NCI-H2081 treated with DMSO at 0.1 percent for 48 hours (cell line): ENCODE data around the gene PTPRU.
"Not testable (repeated sequence)": the region's sequence is repeated elsewhere in the genome, so short reads cannot be mapped to it uniquely, and the experiment has no call there.

Source experiments
- DNase-seq: peaks from one replicate; lab custom pipeline; 2025; lab: John Stamatoyannopoulos, UW

The PTPRU gene

GRCh38 chr1:29290414-29290985 is 54.2 kb downstream of the PTPRU start:
- no peak for DNase-seq

- DNase-seq, result no peak
Observed at GRCh38 chr1:29291756-29292155, 55.4 kb downstream of the PTPRU start.

GRCh38 chr1:29292344-29292743 is 56.0 kb downstream of the PTPRU start:
- no peak for DNase-seq

GRCh38 chr1:29297450-29297849 is 61.1 kb downstream of the PTPRU start:
- DNase-seq, result no peak

GRCh38 chr1:29298246-29298645 is 61.9 kb downstream of the PTPRU start:
- DNase-seq, result no peak

DNA sequence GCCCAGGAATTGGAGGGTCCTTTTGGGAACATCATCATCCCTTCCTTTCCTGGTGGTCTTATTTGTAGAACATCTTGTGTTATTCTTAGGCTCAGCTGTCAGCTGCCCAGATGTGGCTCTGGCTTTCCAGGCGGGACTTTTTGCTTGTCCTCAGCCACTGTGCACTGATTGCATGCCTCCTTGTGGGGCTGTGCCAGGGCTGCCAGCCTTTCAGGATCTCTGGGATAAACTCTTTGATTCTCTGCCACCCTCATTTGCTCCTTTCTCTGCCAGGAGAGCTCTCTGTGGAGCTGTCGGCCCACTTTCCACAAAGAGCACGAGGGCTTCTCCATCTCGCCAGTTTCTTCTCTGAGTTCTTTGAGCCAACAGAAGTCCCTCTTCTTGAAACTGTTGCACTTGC is 63.1 kb downstream of the PTPRU start:
- DNase-seq, result no peak

- DNase-seq, result not testable (repeated sequence)
Observed at GRCh38 chr1:29301732-29302131, 65.4 kb downstream of the PTPRU start.

DNA sequence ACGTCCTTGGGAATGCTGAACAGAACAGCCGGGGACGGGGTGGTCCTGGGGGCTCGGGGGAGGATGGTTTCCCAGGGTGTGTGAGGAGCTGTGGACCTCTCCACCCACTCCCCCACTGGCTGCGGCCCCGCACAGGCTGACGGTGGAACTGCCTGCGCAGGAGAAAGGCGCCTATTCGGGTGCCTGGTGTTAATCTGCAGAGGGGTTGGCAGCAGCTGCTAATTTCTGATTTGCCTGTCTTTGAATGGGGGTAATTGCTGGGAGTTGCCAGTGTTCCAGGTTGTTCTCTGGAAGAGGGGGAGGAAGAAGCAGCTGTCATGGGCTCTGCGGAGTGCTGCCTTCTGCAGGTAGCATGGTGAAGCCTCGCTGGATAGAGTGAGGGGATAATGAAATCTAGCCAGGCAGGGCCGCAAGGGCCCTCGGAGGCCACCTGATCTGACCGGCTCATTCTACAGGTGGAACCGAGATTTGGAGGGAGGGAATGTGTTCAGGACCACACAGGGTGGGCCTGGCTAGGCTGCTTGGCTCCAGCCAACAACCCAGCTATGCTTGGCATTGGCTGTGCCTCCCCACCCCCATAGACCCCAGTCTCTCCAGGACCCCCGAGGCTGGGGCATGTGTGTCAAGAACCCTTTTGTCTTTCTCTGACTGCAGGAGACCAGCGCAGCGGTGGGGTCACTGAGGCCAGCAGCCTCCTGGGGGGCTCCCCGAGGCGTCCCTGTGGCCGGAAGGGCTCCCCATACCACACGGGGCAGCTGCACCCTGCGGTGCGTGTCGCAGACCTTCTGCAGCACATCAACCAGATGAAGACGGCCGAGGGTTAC is 67.1 kb downstream of the PTPRU start:
- DNase-seq, result no peak

GRCh38 chr1:29304025-29304684 is 67.8 kb downstream of the PTPRU start:
- DNase-seq, result no peak

GRCh38 chr1:29305943-29306342 is 69.6 kb downstream of the PTPRU start:
- no peak for DNase-seq

GRCh38 chr1:29306471-29307140 is 70.3 kb downstream of the PTPRU start:
- DNase-seq, result no peak

DNA sequence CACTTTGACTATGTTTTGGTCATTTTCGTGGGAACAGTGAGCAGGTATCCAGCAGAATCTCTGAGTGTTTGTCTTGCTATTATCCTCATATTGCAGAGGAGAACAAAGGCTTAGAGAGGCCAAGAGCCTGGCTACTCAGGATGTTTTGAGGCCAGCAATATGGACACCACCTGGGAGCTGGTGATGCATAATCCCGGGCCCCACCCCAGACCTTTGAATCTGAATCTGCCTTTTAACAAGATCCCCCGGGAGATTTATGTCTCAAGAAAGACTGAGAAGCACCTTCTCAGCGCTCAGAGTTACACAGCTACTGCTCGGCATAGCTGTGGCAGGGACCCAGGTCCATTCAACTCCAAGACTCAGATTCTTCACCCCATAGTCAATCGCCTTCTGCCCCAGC is 72.8 kb downstream of the PTPRU start:
- no peak for DNase-seq

- DNase-seq, result no peak
Observed at GRCh38 chr1:29309621-29310020, 73.3 kb downstream of the PTPRU start.

DNA sequence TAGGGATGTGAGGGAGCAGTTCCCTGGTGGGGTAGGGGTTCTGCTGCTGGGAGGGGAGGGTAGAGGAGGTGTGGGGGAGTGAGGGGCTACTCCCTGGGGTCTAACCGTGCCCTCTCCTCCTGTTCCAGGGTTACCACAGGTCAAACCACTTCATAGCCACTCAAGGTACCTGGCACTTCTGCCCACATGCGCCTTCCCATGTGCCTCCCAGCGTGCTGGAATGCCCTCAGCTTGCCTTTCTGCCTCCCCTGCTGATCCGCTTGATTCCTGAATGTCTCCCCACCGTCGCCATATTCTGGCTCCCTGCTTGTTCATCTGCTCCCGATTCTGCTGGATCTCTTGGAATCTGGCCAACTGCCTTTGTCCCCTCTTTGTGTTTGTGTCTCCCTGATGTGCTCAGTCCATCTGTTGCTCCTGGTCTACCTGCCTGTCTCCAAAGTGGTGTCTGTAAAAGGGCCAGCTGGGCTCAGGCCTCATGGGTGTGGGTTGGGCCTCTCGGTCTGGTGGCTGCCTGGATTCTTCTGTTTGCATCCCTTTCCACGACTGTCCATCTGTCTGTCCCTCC is 74.4 kb downstream of the PTPRU start:
- no peak for DNase-seq

DNA sequence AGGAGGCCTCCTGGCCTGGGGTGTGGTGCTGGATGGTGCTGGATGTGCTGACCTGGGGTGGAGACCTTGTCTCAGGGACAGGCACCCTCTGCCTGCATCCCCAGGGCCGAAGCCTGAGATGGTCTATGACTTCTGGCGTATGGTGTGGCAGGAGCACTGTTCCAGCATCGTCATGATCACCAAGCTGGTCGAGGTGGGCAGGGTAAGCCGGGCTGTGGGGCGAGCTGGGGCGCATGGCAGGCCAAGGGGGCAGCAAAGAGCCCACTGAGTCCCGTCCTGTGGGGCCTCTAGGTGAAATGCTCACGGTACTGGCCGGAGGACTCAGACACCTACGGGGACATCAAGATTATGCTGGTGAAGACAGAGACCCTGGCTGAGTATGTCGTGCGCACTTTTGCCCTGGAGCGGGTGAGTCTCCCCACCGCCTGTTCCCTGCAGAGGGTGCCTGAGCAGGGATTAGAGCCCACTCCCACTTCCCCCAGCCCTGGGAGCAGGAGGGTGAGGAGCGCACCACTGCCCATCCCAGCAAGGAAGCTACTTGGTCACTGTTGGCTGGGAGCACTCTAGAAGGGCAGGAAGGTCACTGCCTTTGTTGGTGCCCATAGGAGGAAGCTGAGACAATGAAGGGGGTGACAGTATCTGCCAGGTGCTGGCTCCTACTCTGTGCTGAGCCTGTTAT is 75.2 kb downstream of the PTPRU start:
- no peak for DNase-seq

DNA sequence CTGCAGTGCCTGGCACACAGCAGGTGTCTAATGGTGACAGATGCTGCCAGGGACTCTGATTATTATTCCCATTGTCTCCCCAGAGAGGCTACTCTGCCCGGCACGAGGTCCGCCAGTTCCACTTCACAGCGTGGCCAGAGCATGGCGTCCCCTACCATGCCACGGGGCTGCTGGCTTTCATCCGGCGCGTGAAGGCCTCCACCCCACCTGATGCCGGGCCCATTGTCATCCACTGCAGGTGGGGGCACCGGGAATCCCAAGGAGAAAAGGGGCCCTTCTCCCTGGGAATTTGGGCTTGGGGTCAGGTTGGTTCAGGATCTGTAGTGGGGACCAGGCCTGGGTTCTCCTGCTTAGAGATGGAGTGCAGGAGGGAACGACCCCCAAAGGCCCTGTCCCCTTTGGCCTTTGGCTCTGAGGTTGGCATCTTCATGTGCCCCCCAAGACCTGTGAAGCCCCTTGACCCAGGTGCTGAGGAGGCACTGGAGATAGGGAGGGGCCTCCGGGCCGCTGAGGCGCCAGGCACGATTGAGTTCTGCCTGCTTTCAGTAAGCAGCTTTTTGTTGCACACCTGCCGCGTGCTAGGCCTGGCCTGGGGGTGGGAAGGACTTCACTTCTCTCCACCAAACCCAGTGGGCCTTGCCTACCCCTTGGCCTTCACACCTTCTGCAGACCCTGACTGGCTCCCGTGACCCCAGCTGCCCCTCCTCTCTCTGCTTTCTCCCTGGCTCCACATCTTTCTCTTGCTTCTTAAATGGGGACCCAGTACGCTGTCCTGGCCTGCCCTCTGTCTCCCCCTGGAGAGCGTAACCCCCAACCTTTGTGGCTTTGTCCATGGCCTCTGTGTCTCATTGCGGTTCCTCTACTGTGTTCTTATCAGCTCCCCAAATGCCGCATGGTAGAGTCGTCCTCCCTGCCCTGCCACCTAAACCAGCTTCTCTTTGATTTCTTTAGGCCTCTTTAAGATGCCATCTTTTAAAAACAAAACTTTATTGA is 76.4 kb downstream of the PTPRU start:
- no peak for DNase-seq

- DNase-seq, result not testable (repeated sequence)
Observed at GRCh38 chr1:29314685-29315084, 78.4 kb downstream of the PTPRU start.

- DNase-seq, result no peak
Observed at GRCh38 chr1:29315262-29315661, 78.9 kb downstream of the PTPRU start.

- no peak for DNase-seq
Observed at GRCh38 chr1:29315876-29316275, 79.6 kb downstream of the PTPRU start.
